ENCODE results near the gene STOX1. TPM values are rescaled to one million over a fixed set of nuclear protein-coding genes. Genes with fewer than 3 reads are reported as not detected.

Gene STOX1
- total RNA-seq (2022; extraction: Qiagen RNA extraction) = 0.61 to 0.94 TPM (median 0.73 TPM) in 5 replicates

GRCh38 chr10:68826764-68827591 lies at the start of gene STOX1:
Gene STOX1, plus strand, starts transcription at chr10:68827531. Its CDS starts 93 bp downstream, at chr10:68827624.

GRCh38 chr10:68901105-68901927 lies 74.0 kb downstream of the STOX1 start, which contains the start of gene DDX50:
Gene DDX50, plus strand, starts transcription at chr10:68901315. Its CDS starts 70 bp downstream, at chr10:68901385.

Other genes with a start within 250 kb of the STOX1 start
- 71.1 to 76.7 TPM (median 73.7 TPM) in 5 replicates for gene CCAR1, start 106.3 kb upstream of the STOX1 start, total RNA-seq (2022; extraction: Qiagen RNA extraction)
- gene DDX50, start 73.8 kb downstream of the STOX1 start, total RNA-seq (2022; extraction: Qiagen RNA extraction) = 32.3 to 40.1 TPM (median 36.4 TPM) in 5 replicates
- 127 to 165 TPM (median 144 TPM) in 5 replicates for gene DDX21, start 128.6 kb downstream of the STOX1 start, total RNA-seq (2022; extraction: Qiagen RNA extraction)
- 44.0 to 50.5 TPM (median 49.5 TPM) in 5 replicates for gene KIFBP, start 161.3 kb downstream of the STOX1 start, total RNA-seq (2022; extraction: Qiagen RNA extraction)